Activated T-cell treated with anti-CD3 and anti-CD28 coated beads, Interleukin-2, amount 50 U/mL, for 48 hours (primary cell): ENCODE data around the gene DHX30.
"Not testable (repeated sequence)": the region's sequence is repeated elsewhere in the genome, so short reads cannot be mapped to it uniquely, and the experiment has no call there.

Source experiments
- DNase-seq, 2 experiments: peaks; one replicate each; pipeline ENCODE4 v3.0.0-alpha.2; 2020

DHX30 gene

DNA sequence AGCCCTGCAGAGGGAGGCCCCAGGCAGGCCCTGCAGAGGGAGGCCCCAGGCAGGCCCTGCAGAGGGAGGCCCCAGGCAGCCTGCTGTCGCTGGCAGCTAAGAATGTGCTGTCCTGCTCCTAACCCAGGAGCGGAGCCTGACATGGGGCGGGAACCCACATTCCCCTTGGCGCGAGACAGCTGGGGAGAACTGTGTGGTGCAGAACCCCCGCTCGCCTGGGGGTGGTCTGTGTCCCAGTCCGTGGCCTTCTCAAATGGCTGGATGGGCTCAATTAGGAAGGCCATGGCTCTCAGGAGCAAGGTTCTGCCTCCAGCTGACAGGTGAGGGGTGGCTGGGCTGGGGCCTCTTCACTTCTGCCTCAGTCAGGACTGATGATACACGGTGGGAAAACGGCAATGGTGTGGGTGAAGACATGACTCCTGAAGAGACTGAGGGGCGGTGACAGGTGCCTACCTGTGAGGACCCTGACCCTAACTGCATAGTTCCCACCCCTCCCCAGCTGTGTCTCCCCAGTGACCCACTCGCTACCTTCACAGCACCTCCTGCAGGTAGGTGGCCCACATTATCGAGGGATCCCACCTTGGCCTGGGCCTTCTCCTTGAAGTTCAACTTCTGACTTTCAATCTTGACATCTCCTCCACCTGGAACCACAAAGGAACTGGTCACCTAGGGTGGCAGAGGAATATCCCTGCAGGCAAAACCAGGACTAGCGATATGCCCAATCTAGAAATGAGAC, 52.0 kb downstream of the DHX30 start:
- no peak for DNase-seq

DNA sequence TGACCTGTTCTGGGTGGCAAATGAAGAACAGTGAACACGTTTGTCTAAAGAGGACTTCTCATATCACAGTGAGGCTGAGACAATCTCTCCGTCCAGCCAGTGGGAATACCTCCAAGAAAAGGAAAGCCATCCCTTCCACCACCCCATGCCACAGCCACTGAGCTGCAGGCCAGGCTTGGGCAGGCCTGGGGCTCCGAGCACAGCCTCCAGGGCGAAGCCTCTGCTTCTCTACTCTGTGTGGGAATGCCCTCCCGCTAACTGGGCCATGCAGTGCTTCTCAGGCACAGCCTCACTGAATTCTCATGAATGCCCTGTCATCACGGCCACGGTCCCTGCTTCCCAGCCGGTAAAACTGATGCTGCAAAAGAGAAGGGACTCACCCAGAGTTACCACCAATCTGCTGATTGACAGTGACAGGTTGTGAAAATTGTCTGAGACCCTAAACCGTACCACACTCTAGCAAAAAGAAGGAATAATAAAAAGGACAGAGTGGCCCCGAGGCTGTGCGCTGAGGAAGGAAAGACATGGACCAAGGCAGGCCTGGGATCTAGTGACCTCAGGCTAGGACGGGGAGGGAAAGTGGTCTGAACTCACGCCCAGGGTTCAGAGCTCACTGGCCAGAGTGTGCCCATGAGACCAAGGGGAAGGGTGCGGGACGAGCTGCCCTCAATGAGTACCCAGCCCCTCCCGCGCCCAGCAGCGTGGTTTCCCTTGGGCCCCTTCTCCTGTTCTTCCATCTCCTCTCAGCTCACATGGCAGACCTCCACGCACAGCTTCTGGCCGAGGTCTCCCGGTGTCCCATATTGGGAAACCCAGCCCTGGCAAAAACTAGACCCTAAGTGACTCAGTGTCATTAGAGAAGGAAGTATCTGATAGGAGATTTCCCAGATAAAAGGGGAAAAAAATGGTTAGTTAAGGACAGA, 52.8 kb downstream of the DHX30 start:
- DNase-seq = no peak

DNA sequence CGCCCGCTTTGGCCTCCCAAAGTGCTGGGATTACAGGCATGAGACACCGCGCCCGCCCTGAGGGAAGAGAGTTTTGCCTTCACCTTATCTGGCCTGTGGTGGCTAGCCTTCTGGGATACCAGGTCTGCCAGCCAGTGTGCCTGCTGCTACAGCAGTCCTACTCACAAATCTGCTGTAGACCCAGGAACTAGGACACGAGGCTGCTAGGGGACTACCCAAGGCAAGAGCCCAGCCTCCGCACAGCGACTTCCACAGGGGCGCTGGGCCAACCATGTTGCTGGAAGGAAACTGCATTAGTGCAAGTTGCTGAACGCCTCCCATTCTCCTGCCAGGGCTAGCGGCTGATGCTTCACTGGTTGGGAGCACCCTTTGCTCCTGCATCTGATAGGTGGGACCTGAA, 53.7 kb downstream of the DHX30 start:
- no peak for DNase-seq

DNA sequence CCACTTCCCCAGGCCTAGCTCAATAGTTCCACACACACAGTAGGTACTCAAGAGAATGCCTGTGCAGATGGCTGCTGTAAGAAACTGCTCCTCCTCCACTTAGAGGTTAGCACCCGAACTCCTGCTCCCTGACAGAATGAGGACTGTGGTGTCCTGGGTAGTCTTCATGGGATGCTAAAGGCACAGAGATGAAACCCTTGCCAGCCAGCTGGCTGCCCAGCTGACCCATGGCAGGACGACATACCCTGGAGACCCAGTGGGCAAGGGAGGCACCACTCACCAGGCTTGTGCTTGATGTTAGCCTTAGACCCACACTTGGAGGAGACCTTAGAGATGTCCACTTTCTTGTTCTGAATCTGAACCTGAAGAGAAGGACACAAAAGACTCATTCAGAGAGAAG, 54.2 kb downstream of the DHX30 start:
- no peak for DNase-seq

DNA sequence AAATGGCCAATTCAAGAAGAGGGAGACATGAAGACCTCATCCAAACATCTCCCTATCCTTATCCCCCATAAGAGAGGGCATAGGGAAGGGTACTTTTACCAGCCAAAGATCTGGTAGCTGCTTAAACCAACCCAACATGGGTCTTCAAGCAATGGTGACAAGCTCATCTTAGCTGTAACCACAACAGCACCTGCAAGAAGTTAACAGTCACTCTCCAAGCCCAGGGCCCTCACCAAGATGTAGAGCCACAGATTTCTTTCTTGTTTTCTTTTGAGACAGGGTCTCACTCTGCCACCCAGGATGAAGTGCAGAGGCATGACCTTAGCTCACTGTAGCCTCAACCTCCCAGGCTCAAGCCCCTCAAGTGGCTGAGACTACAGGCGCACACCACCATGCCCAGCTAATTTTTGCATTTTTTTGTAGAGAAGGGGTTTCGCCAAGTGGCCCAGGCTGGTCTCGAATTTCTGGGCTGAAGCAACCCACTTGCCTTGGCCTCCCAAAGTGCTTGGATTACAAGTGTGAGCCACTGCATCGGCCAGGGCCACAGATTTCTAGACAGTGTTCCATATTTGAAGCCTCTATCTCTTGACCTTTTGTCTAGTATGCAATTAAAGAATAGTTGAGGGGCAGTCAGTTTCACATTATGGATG, 57.1 kb downstream of the DHX30 start:
- no peak for DNase-seq

DNA sequence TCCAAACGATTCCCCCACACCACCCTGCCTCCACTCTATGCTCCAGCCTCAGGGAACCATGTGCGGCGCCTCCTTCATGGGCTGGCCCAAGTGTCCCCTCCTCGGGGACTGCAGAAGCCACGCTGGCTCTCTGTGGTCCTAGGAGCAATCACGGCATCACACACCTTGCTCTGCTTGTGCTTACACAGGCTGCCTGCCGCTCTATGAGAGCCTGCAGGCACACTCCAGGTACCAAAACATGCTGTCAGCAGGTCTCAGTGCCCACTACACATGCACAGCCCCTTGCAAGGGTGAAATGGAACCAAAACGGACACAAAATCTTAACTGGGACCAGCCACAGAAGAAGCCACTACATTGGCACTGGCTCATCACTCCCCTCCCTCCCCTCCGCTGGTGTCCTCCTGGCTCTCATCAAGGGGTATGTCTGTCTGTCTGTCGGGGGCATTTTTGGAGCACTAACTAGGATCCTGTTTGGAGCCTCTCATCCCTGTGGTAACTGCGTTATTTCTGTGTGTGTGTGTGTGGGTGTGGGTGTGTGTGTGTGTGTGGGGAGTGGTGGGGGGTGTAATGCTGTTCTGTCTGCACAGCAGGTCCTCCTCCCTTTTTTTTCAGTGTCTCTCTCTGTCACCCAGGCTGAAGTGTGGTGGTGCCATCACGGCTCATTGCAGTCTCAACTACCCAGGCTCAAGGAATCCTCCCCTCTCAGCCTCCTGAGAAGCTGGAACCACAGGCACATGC, 60.6 kb downstream of the DHX30 start:
- DNase-seq = no peak

DNA sequence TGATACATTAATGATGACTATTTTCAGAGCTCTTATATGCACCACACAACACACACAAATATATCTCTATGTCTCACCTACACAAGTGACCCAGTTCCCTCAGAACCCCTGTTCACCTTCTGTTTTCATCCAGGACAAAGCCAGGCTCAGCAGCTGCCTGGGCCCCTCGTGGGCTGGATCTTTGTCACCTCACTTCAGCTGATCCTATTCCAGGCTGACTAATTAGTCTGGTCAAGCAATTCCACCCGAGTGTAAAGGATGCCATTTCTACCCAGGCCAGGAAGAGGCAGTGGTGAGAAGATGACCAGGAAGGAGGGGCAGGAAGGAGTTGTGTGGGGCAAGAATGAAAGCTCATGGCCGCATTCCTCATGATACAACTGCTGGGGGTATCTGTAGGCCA, 62.3 kb downstream of the DHX30 start:
- DNase-seq = no peak

DNA sequence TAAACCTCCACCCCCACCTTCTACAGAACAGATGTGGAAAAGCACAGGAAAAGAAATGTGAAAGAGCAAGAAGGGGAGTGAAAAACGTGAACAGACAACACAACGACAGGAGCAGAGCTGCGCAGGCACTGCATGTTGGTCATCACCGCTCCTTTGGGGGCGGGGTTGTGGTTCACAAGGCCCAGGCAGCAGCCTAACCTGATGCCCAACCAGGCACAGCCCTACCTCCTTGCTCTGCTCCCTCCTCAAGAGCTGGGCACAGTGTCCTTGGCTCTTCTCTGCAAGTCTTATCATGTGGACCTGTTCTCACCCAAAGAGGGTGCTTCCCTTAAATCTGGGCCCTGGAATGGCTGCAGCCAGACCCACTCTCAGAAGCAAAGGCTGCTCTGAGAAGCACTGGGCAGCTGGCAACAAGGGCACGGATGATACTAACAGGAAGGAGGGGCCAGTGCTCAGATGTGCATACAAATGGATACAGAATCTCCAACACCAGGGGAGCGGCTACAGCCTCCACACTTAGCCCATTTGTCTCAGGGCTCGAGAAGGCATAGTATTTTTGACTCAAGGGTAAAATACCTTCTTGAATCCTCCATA, 64.6 kb downstream of the DHX30 start:
- no peak for DNase-seq

DNA sequence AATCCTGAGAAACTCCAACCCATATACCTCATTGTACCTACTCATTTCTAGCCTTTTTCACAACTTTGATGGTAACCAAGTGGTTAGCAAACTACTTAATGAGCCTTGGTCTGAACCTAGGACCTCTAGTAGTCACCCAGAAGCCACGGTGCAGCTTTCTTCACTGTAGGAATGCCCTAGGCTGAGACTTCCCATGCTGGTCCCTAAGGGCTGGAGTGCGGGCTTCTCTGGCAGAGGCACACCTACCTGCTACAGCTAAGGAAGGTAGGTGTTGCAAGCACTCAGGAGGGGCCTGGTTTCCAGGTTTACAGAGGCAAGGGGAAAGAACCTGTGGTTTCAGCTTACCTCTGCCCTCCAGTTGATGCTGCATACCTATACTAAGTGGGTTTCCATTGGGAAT, 65.4 kb downstream of the DHX30 start:
- DNase-seq = no peak

DNA sequence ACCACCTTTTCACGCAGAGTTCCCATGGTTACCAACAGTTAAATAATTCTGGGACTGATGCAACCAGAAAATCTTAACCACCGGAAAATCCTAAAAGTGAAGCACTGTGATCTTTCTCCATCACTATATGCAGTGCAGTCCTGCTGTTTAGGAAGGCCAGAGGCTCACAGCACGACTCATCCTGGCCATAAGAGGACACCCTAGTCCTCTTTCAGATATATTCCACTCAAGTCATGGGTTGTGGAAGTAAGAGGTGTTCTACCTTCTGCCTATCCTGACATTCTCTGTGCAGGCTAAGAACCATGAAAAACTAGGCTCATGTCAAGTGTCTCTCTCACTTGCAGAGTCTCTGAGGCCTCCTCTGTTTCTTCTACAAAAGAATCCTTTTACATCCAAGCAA, 67.2 kb downstream of the DHX30 start:
- DNase-seq = no peak

DNA sequence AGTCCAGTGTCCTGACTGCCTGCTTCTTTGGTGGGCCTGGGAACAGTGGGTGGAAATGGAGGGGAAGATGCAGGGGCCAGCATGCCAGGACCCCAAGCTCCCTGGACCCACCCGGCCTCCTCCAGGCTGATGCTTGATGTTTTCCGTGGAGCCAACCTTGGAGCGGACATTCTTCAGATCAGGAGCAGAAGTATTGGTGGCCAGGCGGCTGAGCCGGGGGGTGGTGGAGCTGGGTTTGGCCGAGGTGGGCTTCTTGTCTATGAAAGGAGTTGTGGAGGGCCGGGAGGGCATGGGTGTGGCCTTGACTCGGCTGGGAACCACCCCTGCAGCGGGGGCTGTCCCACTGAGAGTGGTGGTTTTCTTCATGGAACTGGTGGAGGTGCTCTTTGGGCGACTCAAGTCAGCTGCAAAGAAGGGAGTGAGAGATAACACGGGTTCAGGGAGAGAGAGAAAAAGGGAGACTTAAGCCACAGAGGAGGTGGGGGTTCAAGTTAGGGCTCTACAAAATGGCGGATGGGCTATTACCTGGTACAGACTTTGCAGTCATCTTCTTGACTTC, 67.8 kb downstream of the DHX30 start:
- no peak for DNase-seq

DNA sequence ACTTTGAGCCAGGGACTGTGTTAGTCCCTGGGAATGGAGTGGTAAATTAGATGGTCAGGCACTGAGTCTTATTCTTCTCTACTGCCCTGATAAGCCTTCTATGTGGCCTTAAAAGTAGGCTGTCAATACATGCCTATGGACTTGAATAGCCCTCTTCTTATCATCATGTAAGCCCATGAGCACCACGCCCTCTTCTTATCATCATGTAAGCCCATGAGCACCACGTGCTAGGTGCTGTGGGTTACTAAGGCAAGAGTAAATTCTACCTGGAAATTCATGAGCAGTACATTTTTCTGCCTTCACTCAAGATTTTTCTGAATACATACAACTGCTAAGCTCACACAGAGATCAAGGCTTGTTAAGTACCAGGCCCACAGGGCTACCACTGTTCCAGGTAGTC, 68.5 kb downstream of the DHX30 start:
- DNase-seq = no peak

DNA sequence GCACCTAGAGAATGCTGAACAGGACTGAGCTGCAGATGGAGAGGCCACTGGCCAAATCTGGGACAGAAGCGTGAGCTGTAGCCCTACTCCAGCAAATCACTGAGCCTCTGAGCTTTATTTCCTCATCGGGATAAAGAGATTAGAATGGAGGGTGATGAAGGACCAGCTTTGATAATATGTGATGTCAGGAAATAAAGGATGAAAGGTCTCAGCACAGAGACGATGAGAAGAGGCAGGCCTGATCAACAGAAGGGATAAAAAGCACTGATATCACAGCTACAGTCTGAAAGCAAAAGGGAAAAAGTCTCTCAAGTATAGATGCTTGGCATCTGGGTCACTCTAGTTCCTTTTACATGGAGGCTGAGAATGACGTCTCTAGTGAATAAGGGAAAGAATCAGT, 70.0 kb downstream of the DHX30 start:
- DNase-seq = no peak

DNA sequence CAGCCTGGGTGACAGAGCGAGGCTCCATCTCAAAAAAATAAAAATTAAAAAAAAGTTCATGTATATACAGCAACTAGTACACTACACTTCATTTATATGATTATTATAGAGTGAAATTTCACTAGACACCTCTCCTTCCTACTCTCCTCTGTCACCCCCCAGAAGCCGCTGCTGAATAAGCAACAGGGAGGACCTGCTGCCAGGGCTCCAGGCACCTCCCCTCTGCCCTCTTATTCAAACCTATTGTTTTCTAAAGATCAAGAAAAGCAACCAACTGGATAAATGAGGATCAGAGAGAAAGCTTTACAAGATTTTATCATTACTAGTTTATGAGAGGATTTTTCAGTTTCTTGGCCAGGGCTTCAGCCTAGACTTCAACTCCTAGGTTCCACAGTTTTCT, 71.5 kb downstream of the DHX30 start:
- no peak for DNase-seq

DNA sequence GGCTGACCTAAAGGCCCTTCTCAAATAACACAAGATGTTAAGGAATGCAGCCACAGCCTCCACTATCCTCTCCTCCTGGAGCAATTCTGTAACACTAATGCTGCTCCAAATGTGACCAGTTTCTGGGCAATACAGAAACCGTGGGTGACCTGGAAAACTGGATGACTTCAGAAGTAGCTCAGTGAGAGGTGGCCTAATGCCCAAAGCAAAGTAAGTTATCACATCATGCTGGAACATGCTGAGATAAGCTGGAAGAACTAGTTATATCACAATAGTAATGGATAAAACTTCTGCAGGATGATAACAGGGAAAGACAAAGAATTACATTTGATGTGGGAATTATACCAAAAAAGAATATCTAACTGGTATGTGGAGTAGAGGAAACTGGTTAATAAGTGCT, 72.0 kb downstream of the DHX30 start:
- no peak for DNase-seq

DNA sequence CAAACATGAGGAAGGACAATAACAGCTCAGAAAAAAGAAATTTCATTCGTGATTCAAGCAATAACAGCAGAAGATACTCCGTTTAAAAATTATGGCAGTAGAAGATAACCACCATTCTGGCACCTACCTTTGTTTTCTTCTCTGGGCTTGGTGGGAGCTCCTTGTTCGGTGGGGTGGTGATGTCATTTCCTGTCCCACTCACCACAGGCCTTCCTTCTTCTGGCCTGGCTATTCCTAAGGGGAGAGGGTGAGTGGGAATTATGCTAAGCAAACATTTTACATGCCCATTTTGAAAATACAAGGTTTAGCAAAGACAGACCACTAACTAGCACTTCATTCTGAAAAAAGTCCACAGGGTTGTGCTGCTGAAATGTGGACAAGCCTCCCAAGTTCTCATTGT, 74.4 kb downstream of the DHX30 start:
- DNase-seq = no peak

DNA sequence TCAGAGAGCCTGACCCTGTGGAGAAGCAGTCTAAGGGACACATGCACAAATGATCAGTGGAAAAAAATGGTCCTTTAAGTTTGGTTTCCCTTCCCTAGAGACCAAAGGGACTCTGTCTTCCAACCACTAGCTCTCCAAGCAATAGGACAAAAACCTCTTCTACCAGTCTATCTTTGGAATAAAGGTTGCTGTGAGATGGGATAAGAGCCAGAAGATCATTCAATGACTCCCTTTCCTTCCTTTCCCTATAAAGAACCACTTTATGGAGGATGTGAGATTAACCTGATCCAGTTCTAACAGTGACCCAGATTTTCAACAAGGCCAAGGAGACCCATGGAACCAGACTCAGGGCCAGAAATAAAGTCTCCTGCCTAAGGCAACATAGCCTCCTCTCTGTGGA, 74.8 kb downstream of the DHX30 start:
- no peak for DNase-seq

DNA sequence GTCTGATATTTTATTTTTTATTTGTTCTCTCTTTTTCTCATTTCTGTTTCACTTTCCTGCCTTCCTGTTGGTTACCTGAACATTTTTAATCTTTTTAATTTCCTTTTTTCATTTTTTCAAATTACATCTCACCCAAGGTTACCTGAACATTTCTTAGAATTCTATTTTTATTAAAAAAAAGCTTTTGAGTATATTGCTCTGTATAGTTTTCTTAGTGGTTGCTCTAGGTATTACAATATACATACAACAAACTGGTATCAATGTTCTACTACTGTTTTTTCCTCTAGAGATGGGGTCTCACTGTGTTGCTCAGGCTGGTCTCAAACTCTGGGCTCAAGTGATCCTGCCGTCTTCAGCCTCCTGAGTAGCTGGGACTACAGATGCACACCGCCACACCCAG, 79.4 kb downstream of the DHX30 start:
- no peak for DNase-seq

DNA sequence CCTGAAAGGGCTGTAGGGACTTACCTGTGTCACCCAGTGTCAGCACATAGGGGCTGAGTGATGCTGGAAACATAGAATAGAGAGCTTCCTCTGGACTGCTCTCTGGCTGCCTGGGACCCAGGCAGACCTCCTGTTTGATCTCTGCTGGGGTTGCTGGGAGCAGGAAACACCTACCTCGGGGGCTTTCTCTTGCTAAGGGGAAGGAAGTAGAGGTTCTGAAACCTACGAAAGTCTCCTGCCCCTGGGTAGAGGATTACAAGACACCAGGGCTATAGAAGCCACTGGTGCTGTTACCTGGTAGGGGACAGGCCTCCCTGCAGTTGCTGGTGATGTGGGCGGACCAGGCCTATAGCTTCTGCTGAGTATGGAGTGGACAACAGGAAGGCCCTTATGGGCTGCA, 81.7 kb downstream of the DHX30 start:
- no peak for DNase-seq

DNA sequence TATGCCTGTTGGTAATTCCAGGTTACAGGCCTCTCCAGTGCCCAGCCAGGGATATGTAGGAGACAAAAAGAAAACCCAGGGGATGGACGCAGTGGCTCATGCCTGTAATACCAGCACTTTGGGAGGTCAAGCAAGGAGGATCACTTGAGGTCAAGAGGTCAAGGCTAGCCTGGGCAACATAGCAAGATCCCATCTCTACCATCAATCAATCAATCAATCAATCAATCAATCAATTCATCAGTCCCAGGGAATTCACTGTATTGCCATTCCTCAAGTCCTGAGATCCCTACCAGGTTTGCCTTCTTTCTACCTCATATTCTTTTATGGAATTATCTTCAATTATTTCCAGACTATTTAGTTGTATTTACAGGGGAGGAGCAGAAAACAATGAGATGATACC, 82.2 kb downstream of the DHX30 start:
- DNase-seq = no peak

DNA sequence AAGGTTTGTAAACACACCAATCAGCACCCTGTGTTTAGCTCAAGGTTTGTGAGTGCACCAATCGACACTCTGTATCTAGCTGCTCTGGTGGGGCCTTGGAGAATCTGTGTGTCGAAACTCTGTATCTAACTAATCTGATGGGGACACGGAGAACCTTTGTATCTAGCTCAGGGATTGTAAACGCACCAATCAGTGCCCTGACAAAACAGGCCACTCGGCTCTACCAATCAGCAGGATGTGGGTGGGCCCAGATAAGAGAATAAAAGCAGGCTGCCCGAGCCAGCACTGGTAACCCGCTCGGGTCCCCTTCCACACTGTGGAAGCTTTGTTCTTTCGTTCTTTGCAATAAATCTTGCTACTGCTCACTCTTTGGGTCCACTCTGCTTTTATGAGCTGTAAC, 85.1 kb downstream of the DHX30 start:
- DNase-seq = not testable (repeated sequence)

DNA sequence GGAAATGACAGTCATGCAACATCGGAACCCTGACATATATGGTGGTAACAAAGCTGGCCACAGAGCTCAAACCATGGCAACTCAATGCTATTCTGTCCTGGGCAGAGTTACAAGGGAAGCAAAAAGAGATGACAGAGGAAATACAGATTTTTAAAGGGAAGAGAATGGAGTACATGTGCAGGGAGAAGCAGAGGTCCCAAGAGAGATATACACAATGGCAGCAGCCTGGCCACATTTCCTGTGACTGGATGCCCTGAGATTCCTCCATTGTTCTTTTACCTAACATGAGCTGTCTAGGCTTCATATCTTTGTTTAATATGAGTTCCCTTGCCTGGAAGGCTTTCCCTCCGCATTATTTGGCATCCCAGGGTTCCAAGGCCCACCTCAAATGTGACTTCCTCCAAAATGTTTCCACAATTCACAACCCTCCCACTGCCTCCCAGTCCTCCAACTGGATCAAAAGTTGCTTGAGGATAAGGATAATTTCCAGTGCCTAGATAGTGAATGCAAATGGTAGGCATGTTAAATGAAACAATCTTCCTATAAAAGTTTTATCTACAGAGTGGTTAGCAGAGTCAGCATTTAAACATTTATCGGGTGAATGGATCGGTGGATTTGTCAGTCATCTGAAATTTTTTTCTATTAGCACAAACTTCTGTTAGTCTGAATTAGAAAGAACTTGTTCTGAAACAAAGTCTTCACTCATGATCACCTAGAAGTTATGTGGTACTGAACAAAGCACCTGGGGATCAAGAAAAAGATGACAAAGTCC, 86.2 kb downstream of the DHX30 start:
- DNase-seq = no peak
